ENCODE results near the gene MNDA.

GRCh38 chr1:158793604-158794003 lies 37.5 kb upstream of the MNDA start:
- no peak; the same call in 1 of the 2 replicates for TF ChIP-seq CTCF (conservative IDR thresholded peaks at IDR 0.05)
- no peak for TF ChIP-seq EZH2 (IDR thresholded peaks at IDR 0.05; ENCODE audit: low read depth)
